Stomach (tissue), 4 donors: ENCODE data around the gene TMCO4.
"Not testable (repeated sequence)": the region's sequence is repeated elsewhere in the genome, so short reads cannot be mapped to it uniquely, and the experiment has no call there.

Experiments
- EP300 ChIP-seq: sonication (generic); formaldehyde crosslinking; IDR thresholded peaks from one replicate; pipeline ENCODE4 v1.6.1; 2017; ENCODE audit warnings: antibody characterized with exemption
- POLR2A ChIP-seq, 4 donors: fragments of 450-650 bp; IDR thresholded peaks; one replicate each; pipeline ENCODE4 v1.6.1; 2016; ENCODE audit warnings: antibody characterized with exemption in 4 of 4, control low read depth in 2 of 4, mild to moderate bottlenecking in 1 of 4, moderate library complexity in 1 of 4
- POLR2AphosphoS5 ChIP-seq, 3 donors: sonication (generic); formaldehyde crosslinking; IDR thresholded peaks; one replicate each; pipeline ENCODE4 v1.6.1; 2016; ENCODE audit warnings: antibody characterized with exemption in 3 of 3
- TF ChIP-seq, protein P1 (sequence below), 7 experiments: fragments of 450-650 bp in 4 of 7; fragments of 200-600 bp in 3 of 7; sonication (generic) in 3 of 7; IDR thresholded peaks; one replicate each; pipeline ENCODE4 v1.5.1; 2016 to 2019; ENCODE audit warnings: antibody characterized with exemption in 7 of 7, control low read depth in 2 of 7, mild to moderate bottlenecking in 1 of 7

DNA sequence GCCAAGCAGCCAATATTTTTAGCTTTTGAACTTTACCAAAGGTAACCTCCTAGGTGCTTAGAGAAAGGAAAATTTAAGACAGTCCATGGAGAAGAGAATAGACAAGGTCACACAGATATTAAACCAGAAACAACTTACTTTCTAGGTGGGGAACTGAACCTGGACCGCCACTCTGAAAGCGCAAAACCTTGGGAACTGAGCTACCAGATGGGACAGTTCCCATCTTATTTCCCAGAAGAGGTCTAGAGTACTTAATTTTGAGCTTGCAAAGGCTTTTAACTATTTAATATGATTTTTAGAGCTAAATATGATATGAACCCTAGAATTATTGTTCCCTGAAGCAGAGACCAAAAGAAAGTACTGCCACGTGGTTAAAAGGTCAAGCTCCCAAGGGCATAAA lies 49.6 kb upstream of the TMCO4 start:
- TF ChIP-seq, protein P1, sequence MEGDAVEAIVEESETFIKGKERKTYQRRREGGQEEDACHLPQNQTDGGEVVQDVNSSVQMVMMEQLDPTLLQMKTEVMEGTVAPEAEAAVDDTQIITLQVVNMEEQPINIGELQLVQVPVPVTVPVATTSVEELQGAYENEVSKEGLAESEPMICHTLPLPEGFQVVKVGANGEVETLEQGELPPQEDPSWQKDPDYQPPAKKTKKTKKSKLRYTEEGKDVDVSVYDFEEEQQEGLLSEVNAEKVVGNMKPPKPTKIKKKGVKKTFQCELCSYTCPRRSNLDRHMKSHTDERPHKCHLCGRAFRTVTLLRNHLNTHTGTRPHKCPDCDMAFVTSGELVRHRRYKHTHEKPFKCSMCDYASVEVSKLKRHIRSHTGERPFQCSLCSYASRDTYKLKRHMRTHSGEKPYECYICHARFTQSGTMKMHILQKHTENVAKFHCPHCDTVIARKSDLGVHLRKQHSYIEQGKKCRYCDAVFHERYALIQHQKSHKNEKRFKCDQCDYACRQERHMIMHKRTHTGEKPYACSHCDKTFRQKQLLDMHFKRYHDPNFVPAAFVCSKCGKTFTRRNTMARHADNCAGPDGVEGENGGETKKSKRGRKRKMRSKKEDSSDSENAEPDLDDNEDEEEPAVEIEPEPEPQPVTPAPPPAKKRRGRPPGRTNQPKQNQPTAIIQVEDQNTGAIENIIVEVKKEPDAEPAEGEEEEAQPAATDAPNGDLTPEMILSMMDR (IDR thresholded peaks at IDR 0.05), result not testable (repeated sequence)
- TF ChIP-seq POLR2A (IDR thresholded peaks at IDR 0.05); POLR2AphosphoS5 (IDR thresholded peaks at IDR 0.05); EP300: not testable (repeated sequence)
